ENCODE data around the gene LDLRAD4. TPM values are rescaled to one million over a fixed set of nuclear protein-coding genes. Genes with fewer than 3 reads are reported as not detected.
"Not testable (repeated sequence)": the region's sequence is repeated elsewhere in the genome, so short reads cannot be mapped to it uniquely, and the experiment has no call there.

LDLRAD4 gene
- total and polyA plus RNA-seq, 2 donors: 46.9 to 80.0 TPM

DNA sequence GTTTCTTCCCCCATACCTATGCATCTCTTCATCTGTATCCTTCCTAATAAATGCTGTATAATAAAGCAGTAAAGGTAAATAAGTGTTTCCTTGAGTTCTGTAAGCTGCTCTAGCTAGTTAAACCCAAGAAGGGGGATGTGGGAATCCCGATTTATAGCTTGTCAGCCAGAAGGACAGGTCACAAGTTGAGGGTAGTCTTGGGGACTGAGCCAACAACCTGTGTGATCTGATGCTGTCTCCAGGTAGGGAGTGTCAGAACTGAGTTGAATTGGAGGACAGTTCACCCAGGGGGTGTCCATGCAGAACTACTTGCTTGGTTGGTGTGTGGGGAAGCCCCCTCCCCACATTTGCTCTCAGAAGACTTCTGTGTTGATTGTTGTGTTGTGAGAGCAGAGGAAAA lies 112.4 kb downstream of the LDLRAD4 start:
- Histone ChIP-seq H3K4me1 (ENCODE audit: control insufficient read depth in 2 of 2, insufficient read depth in 2 of 2, low read length in 2 of 2) (peaks cover 15 to 30% of the 10 kb centered on the region in 2 donors), H3K4me3 (ENCODE audit: low read length in 2 of 2) (no peak overlapping the region), H3K36me3 (ENCODE audit: control insufficient read depth in 2 of 2, insufficient read depth in 2 of 2, low read length in 1 of 2) (peaks cover 10% of the 10 kb centered on the region in 2 donors), H3K9me3 (ENCODE audit: control insufficient read depth in 2 of 2, insufficient read depth in 1 of 2, low read length in 1 of 2) (peaks cover 0 to 17% of the 10 kb centered on the region in 2 donors), H3K27ac (ENCODE audit: low read depth in 1 of 2, low read length in 1 of 2) (peak overlapping the region in 1 of 2 donors; percentile 33), H3K27me3 (ENCODE audit: control insufficient read depth in 2 of 2, insufficient read depth in 1 of 2, low read length in 1 of 2) (no peaks in the 10 kb centered on the region)
- DNase-seq (ENCODE audit: low read depth in 6 of 9, low spot score in 9 of 9): no peak
- WGBS: 89% methylated on average over 1 of the region's 1 CpG

DNA sequence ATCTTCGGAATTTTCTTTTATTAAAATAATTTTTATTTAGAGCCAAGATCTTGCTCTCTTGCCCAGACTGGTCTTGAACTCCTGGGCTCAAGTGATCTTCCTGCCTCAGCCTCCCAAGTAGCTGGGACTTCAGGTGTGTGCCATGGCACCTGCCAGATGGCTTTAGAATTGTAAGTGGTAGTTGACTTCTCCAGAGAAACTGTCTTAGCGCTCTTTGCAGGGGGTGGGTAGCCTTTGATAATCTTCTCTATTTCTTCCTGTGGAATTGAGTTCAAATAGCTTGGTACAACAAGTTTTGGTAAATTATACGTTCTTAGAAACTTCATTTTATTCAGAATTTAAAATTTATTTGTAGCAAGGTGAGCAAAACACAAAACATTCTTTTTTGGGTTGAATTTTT lies 113.3 kb downstream of the LDLRAD4 start:
- Histone ChIP-seq H3K4me1 (ENCODE audit: control insufficient read depth in 2 of 2, insufficient read depth in 2 of 2, low read length in 2 of 2) (peaks cover 8 to 21% of the 10 kb centered on the region in 2 donors), H3K36me3 (ENCODE audit: control insufficient read depth in 2 of 2, insufficient read depth in 2 of 2, low read length in 1 of 2) (peaks cover 10% of the 10 kb centered on the region in 2 donors), H3K4me3 (ENCODE audit: low read length in 2 of 2) (no peak overlapping the region), H3K9me3 (ENCODE audit: control insufficient read depth in 2 of 2, insufficient read depth in 1 of 2, low read length in 1 of 2) (peaks cover 0 to 17% of the 10 kb centered on the region in 2 donors), H3K27ac (ENCODE audit: low read depth in 1 of 2, low read length in 1 of 2) (peak overlapping the region in 1 of 2 donors; percentile 61), H3K27me3 (ENCODE audit: control insufficient read depth in 2 of 2, insufficient read depth in 1 of 2, low read length in 1 of 2) (no peaks in the 10 kb centered on the region)
- WGBS: 39% methylated on average over 3 of the region's 3 CpGs
- peak in 1 of 9 donors; percentile 59 for DNase-seq (ENCODE audit: low read depth in 6 of 9, low spot score in 9 of 9)

DNA sequence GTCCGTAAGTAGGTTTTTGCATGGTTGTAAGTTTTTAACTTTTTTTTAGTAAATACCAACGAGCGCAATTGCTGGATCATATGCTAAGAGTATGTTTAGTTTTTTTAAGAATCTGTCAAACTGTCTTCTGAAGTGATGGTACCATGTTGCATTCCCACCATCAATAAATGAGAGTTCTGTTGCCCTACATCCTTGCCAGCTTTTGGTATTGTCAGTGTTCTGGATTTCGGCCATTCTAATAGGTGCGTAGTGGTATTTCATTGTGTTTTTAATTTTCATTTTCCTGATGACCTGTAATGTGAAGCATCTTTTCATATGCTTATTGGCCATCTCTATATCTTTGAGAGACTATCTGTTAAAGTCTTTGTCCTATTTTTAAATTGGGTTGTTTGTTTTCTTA lies 114.3 kb downstream of the LDLRAD4 start:
- Histone ChIP-seq H3K27ac (ENCODE audit: low read depth in 1 of 2, low read length in 1 of 2) (no peak overlapping the region), H3K4me1 (ENCODE audit: control insufficient read depth in 2 of 2, insufficient read depth in 2 of 2, low read length in 2 of 2) (peaks cover 8 to 11% of the 10 kb centered on the region in 2 donors), H3K9me3 (ENCODE audit: control insufficient read depth in 2 of 2, insufficient read depth in 1 of 2, low read length in 1 of 2) (peaks cover 0 to 14% of the 10 kb centered on the region in 2 donors), H3K4me3 (ENCODE audit: low read length in 2 of 2) (no peak overlapping the region), H3K27me3 (ENCODE audit: control insufficient read depth in 2 of 2, insufficient read depth in 1 of 2, low read length in 1 of 2) (no peaks in the 10 kb centered on the region), H3K36me3 (ENCODE audit: control insufficient read depth in 2 of 2, insufficient read depth in 2 of 2, low read length in 1 of 2) (peaks cover 5 to 9% of the 10 kb centered on the region in 2 donors)
- DNase-seq (ENCODE audit: low read depth in 6 of 9, low spot score in 9 of 9): no peak
- WGBS: 79% methylated on average over 5 of the region's 5 CpGs

DNA sequence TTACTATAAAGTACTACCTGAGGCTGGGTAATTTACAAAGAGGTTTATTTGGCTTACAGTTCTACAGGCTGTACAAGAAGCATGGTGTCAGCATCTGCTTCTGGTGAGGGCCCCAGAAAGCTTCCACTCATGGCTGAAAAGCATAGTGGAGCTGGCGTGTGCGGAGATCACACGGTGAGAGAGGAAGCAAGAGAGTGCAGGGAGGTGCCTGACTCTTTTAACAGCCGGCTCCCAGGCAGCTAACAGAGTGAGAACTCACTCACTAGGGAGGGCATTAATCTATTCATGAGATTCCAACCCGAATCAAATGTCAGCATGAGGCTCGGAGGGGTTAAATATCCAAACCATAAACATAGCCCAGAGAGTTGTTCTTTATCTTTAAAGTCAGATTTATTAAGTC lies 117.3 kb downstream of the LDLRAD4 start:
- Histone ChIP-seq H3K4me3 (ENCODE audit: low read length in 2 of 2) (no peak overlapping the region), H3K27me3 (ENCODE audit: control insufficient read depth in 2 of 2, insufficient read depth in 1 of 2, low read length in 1 of 2) (no peaks in the 10 kb centered on the region), H3K27ac (ENCODE audit: low read depth in 1 of 2, low read length in 1 of 2) (no peak overlapping the region), H3K4me1 (ENCODE audit: control insufficient read depth in 2 of 2, insufficient read depth in 2 of 2, low read length in 2 of 2) (peaks cover 4 to 6% of the 10 kb centered on the region in 2 donors), H3K9me3 (ENCODE audit: control insufficient read depth in 2 of 2, insufficient read depth in 1 of 2, low read length in 1 of 2) (peaks cover 0 to 8% of the 10 kb centered on the region in 2 donors), H3K36me3 (ENCODE audit: control insufficient read depth in 2 of 2, insufficient read depth in 2 of 2, low read length in 1 of 2) (peaks cover 3 to 4% of the 10 kb centered on the region in 2 donors)
- 94% methylated on average over 6 of the region's 6 CpGs for WGBS
- DNase-seq (ENCODE audit: low read depth in 6 of 9, low spot score in 9 of 9): no peak

DNA sequence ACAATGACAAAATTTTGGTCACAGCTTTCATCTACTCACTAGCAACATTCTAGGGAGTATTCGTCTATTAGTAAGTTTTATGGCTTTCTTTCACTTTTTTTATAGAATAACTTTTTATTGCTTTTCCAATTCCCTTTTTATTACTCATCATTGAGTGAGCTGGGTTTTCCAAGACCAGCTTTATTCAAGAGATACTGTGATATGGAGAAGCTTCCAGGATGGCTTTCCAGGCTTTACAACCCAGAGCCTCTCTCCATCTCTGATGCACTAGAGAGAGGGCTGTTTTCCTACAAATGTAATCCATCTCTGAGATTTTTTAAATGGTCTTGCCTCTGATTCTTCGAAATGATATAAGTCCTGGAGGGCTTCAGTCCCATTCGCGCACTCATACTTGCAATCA lies 118.3 kb downstream of the LDLRAD4 start:
- Histone ChIP-seq H3K9me3 (ENCODE audit: control insufficient read depth in 2 of 2, insufficient read depth in 1 of 2, low read length in 1 of 2) (peaks cover 0 to 8% of the 10 kb centered on the region in 2 donors), H3K27ac (ENCODE audit: low read depth in 1 of 2, low read length in 1 of 2) (no peak overlapping the region), H3K36me3 (ENCODE audit: control insufficient read depth in 2 of 2, insufficient read depth in 2 of 2, low read length in 1 of 2) (peaks cover 3 to 4% of the 10 kb centered on the region in 2 donors), H3K4me1 (ENCODE audit: control insufficient read depth in 2 of 2, insufficient read depth in 2 of 2, low read length in 2 of 2) (peaks cover 0 to under 1% of the 10 kb centered on the region in 2 donors), H3K4me3 (ENCODE audit: low read length in 2 of 2) (no peak overlapping the region), H3K27me3 (ENCODE audit: control insufficient read depth in 2 of 2, insufficient read depth in 1 of 2, low read length in 1 of 2) (no peaks in the 10 kb centered on the region)
- 97% methylated on average over 4 of the region's 4 CpGs for whole genome bisulfite sequencing
- DNase-seq (ENCODE audit: low read depth in 6 of 9, low spot score in 9 of 9): no peak

DNA sequence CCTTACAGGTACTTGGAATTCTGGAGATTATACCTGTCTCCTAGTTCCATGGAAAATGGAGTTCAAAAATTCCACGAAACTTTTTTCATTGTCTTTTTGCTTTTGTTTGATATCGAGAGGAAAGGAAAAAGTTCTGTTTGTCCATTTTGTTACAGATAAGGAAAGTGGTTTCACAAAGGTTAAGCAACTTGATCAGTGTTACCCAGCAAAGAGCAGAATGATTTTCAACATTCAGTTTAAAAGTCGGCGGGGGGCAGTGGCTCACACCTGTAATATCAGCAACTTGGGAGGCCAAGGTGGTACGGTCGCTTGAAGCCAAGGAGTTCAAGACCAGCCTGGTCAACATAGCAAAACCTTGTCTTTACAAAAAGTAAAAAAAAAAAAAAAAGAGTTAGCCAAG lies 118.8 kb downstream of the LDLRAD4 start:
- 96% methylated on average over 6 of the region's 6 CpGs for WGBS
- DNase-seq (ENCODE audit: low read depth in 6 of 9, low spot score in 9 of 9): no peak
- Histone ChIP-seq H3K27ac (ENCODE audit: low read depth in 1 of 2, low read length in 1 of 2) (no peak overlapping the region), H3K36me3 (ENCODE audit: control insufficient read depth in 2 of 2, insufficient read depth in 2 of 2, low read length in 1 of 2) (peaks cover 3 to 4% of the 10 kb centered on the region in 2 donors), H3K4me3 (ENCODE audit: low read length in 2 of 2) (no peak overlapping the region), H3K4me1 (ENCODE audit: control insufficient read depth in 2 of 2, insufficient read depth in 2 of 2, low read length in 2 of 2) (no peaks in the 10 kb centered on the region), H3K9me3 (ENCODE audit: control insufficient read depth in 2 of 2, insufficient read depth in 1 of 2, low read length in 1 of 2) (peaks cover 0 to 8% of the 10 kb centered on the region in 2 donors), H3K27me3 (ENCODE audit: control insufficient read depth in 2 of 2, insufficient read depth in 1 of 2, low read length in 1 of 2) (no peaks in the 10 kb centered on the region)

DNA sequence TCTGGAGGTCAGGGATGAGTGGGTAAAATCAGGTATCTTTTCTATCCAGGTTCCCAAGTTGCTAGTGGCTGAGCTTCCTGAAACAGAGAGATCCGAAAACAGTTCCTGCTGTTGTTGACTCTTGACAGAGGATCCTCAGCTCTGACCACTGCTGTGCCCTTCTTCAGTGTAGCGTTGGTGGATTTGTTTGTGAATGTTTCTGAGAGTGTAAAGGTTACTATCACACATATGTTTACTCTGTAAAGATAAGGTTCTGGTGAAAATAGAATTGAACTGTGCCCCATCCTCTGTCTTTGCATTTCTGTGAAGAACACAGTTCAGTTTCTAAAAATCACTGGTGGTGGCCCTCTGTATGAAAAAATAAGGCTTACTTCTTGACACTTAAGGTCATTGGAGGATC lies 119.8 kb downstream of the LDLRAD4 start:
- 97% methylated on average over 2 of the region's 2 CpGs for WGBS
- Histone ChIP-seq H3K27ac (ENCODE audit: low read depth in 1 of 2, low read length in 1 of 2) (no peak overlapping the region), H3K36me3 (ENCODE audit: control insufficient read depth in 2 of 2, insufficient read depth in 2 of 2, low read length in 1 of 2) (peaks cover 3 to 4% of the 10 kb centered on the region in 2 donors), H3K4me1 (ENCODE audit: control insufficient read depth in 2 of 2, insufficient read depth in 2 of 2, low read length in 2 of 2) (no peaks in the 10 kb centered on the region), H3K4me3 (ENCODE audit: low read length in 2 of 2) (no peak overlapping the region), H3K27me3 (ENCODE audit: control insufficient read depth in 2 of 2, insufficient read depth in 1 of 2, low read length in 1 of 2) (no peaks in the 10 kb centered on the region), H3K9me3 (ENCODE audit: control insufficient read depth in 2 of 2, insufficient read depth in 1 of 2, low read length in 1 of 2) (peaks cover 0 to 8% of the 10 kb centered on the region in 2 donors)
- no peak for DNase-seq (ENCODE audit: low read depth in 6 of 9, low spot score in 9 of 9)

DNA sequence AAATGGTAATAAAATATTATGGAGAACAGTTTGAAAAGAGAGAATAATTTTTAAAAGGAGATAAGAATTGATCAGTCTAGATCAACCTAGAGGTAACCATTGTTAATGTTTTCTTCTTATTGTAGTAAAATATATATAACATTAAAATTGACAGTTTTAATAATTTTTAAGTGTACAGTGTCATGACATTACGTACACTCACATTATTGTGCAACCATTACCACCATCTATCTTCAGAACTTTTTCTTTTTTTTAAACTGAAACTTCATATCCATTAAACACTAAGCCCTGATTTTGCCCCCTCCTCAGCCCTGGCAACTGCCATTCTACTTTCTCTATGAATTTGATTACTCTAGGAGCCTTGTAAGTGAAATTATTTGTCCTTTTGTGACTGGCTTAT lies 121.1 kb downstream of the LDLRAD4 start:
- no peak for DNase-seq (ENCODE audit: low read depth in 6 of 9, low spot score in 9 of 9)
- no peaks in the 10 kb centered on the region for H3K27me3 ChIP-seq (ENCODE audit: control insufficient read depth in 2 of 2, insufficient read depth in 1 of 2, low read length in 1 of 2)
- no peak overlapping the region for H3K4me3 ChIP-seq (ENCODE audit: low read length in 2 of 2)
- H3K4me1 ChIP-seq (ENCODE audit: control insufficient read depth in 2 of 2, insufficient read depth in 2 of 2, low read length in 2 of 2): no peaks in the 10 kb centered on the region
- H3K36me3 ChIP-seq (ENCODE audit: control insufficient read depth in 2 of 2, insufficient read depth in 2 of 2, low read length in 1 of 2): peaks cover 3 to 4% of the 10 kb centered on the region in 2 donors
- peaks cover 0 to 3% of the 10 kb centered on the region in 2 donors for H3K9me3 ChIP-seq (ENCODE audit: control insufficient read depth in 2 of 2, insufficient read depth in 1 of 2, low read length in 1 of 2)
- 97% methylated on average over 1 of the region's 1 CpG for WGBS
- no peak overlapping the region for H3K27ac ChIP-seq (ENCODE audit: low read depth in 1 of 2, low read length in 1 of 2)

DNA sequence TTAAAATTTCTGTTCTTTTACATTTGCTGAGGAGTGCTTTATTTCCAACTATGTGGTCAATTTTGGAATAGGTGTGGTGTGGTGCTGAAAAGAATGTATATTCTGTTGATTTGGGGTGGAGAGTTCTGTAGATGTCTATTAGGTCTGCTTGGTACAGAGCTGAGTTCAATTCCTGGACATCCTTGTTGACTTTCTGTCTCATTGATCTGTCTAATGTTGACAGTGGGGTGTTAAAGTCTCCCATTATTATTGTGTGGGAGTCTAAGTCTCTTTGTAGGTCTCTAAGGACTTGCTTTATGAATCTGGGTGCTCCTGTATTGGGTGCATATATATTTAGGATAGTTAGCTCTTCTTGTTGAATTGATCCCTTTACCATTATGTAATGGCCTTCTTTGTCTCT lies 127.9 kb downstream of the LDLRAD4 start:
- not testable (repeated sequence) for DNase-seq (ENCODE audit: low read depth in 6 of 9, low spot score in 9 of 9); H3K4me3 ChIP-seq (ENCODE audit: low read length in 2 of 2); H3K27ac ChIP-seq (ENCODE audit: low read depth in 1 of 2, low read length in 1 of 2); H3K4me1 ChIP-seq (ENCODE audit: control insufficient read depth in 2 of 2, insufficient read depth in 2 of 2, low read length in 2 of 2); H3K36me3 ChIP-seq (ENCODE audit: control insufficient read depth in 2 of 2, insufficient read depth in 2 of 2, low read length in 1 of 2); H3K9me3 ChIP-seq (ENCODE audit: control insufficient read depth in 2 of 2, insufficient read depth in 1 of 2, low read length in 1 of 2); H3K27me3 ChIP-seq (ENCODE audit: control insufficient read depth in 2 of 2, insufficient read depth in 1 of 2, low read length in 1 of 2)
